PC-9 (cell line): ENCODE results near the gene SLIT1.

Experiments used
- EZH2 ChIP-seq: fragments of 200-600 bp; sonication (generic); IDR thresholded peaks from 2 replicates; pipeline ENCODE4 v1.8.0; 2017; ENCODE audit warnings: antibody characterized with exemption, low read depth
- TF ChIP-seq, protein P1 (sequence below): fragments of 200-600 bp; sonication (generic); conservative IDR thresholded peaks from 2 replicates; pipeline ENCODE4 v1.6.1; 2017; ENCODE audit warnings: mixed run types, antibody characterized with exemption, mild to moderate bottlenecking, moderate library complexity

DNA sequence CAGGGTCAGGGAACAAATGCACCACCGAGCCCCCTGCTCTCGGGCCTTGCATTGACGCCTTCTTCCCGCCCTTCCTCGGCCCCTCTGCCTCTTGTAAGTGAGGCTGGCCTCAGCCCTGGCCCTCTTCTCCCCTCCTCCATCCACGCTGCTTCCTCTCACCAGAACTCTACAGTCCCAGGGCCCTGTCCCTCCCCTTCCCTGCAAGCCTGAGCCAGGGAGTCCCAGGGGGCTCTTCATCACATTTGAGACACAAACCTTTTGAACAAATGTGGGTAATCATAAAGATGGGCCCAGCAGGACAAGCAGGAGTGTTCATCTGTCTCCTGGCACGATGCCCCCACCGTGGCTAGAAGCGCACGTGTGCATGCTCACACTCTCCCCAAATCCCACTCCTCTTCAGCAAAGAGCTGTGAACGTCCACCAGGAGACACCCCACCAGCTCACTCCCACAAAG is 57.7 kb downstream of the SLIT1 start:
- TF ChIP-seq, protein P1, sequence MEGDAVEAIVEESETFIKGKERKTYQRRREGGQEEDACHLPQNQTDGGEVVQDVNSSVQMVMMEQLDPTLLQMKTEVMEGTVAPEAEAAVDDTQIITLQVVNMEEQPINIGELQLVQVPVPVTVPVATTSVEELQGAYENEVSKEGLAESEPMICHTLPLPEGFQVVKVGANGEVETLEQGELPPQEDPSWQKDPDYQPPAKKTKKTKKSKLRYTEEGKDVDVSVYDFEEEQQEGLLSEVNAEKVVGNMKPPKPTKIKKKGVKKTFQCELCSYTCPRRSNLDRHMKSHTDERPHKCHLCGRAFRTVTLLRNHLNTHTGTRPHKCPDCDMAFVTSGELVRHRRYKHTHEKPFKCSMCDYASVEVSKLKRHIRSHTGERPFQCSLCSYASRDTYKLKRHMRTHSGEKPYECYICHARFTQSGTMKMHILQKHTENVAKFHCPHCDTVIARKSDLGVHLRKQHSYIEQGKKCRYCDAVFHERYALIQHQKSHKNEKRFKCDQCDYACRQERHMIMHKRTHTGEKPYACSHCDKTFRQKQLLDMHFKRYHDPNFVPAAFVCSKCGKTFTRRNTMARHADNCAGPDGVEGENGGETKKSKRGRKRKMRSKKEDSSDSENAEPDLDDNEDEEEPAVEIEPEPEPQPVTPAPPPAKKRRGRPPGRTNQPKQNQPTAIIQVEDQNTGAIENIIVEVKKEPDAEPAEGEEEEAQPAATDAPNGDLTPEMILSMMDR: no peak
- no peak for TF ChIP-seq EZH2
